ENCODE results near the gene RECQL5. TPM values are rescaled to one million over a fixed set of nuclear protein-coding genes. Genes with fewer than 3 reads are reported as not detected.

The RECQL5 gene
- total and polyA plus RNA-seq, 2 experiments from 2014 or later = 23.1 to 44.4 TPM

- peaks cover 9% of the 10 kb centered on the region for H3K4me1 ChIP-seq (ENCODE audit: insufficient read depth)
- peaks cover 2% of the 10 kb centered on the region for H3K79me2 ChIP-seq
- no peak overlapping the region for H3K27ac ChIP-seq
These were observed 61.2 kb downstream of the RECQL5 start for GRCh38 chr17:75605790-75606189.

GRCh38 chr17:75604034-75604695 is 62.8 kb downstream of the RECQL5 start:
- no peaks in the 10 kb centered on the region for H3K9me3 ChIP-seq (ENCODE audit: low read depth)
- H3K4me1 ChIP-seq (ENCODE audit: insufficient read depth) = no peaks in the 10 kb centered on the region
- no peak for DNase-seq (ENCODE audit: low spot score)
- H3K27ac ChIP-seq = no peak overlapping the region
- 93% methylated on average over 9 of the region's 12 CpGs for WGBS (ENCODE audit: low lambda C conversion rate, missing lambda C conversion rate)
- no peaks in the 10 kb centered on the region for H3K9me2 ChIP-seq (replicated peaks; ENCODE audit: insufficient read depth)
- no peaks in the 10 kb centered on the region for H3K79me2 ChIP-seq
- no peak overlapping the region for H2AFZ ChIP-seq
- no peak for TF ChIP-seq CTCF (IDR thresholded peaks at IDR 0.05; ENCODE audit: poor library complexity)
- TF ChIP-seq EZH2phosphoT487 (IDR thresholded peaks at IDR 0.05; ENCODE audit: low read depth, severe bottlenecking, unreplicated experiment) = no peak
- TF ChIP-seq EZH2 (IDR thresholded peaks at IDR 0.05; ENCODE audit: borderline replicate concordance) = no peak
- no peak overlapping the region for H3K4me2 ChIP-seq
- no peaks in the 10 kb centered on the region for H3K27me3 ChIP-seq
- H3K36me3 ChIP-seq (replicated peaks; ENCODE audit: insufficient read depth, low read depth) = no peaks in the 10 kb centered on the region
- H3K4me3 ChIP-seq = no peak overlapping the region
- no peaks in the 10 kb centered on the region for H4K20me1 ChIP-seq (ENCODE audit: insufficient read depth, poor library complexity, severe bottlenecking)

More at GRCh38 chr17:75605790-75606189, 61.2 kb downstream of the RECQL5 start:
- H3K27me3 ChIP-seq = no peaks in the 10 kb centered on the region
- no peak overlapping the region for H2AFZ ChIP-seq
- no peaks in the 10 kb centered on the region for H3K36me3 ChIP-seq (replicated peaks; ENCODE audit: insufficient read depth, low read depth)
- no peaks in the 10 kb centered on the region for H3K9me2 ChIP-seq (replicated peaks; ENCODE audit: insufficient read depth)
- H3K4me3 ChIP-seq = no peak overlapping the region
- 98% methylated on average over 16 of the region's 16 CpGs for WGBS (ENCODE audit: low lambda C conversion rate, missing lambda C conversion rate)
- H3K9me3 ChIP-seq (ENCODE audit: low read depth) = no peaks in the 10 kb centered on the region
- no peak overlapping the region for H3K4me2 ChIP-seq
- no peak for TF ChIP-seq EZH2phosphoT487 (IDR thresholded peaks at IDR 0.05; ENCODE audit: low read depth, severe bottlenecking, unreplicated experiment)
- no peak for TF ChIP-seq CTCF (IDR thresholded peaks at IDR 0.05; ENCODE audit: poor library complexity)
- no peak for TF ChIP-seq EZH2 (IDR thresholded peaks at IDR 0.05; ENCODE audit: borderline replicate concordance)
- DNase-seq (ENCODE audit: low spot score) = no peak
- no peaks in the 10 kb centered on the region for H4K20me1 ChIP-seq (ENCODE audit: insufficient read depth, poor library complexity, severe bottlenecking)

- no peaks in the 10 kb centered on the region for H3K27me3 ChIP-seq
- no peaks in the 10 kb centered on the region for H3K4me1 ChIP-seq (ENCODE audit: insufficient read depth)
- H3K79me2 ChIP-seq = no peaks in the 10 kb centered on the region
- no peak overlapping the region for H3K4me2 ChIP-seq
- no peaks in the 10 kb centered on the region for H3K9me3 ChIP-seq (ENCODE audit: low read depth)
- TF ChIP-seq EZH2 (IDR thresholded peaks at IDR 0.05; ENCODE audit: borderline replicate concordance) = no peak
- no peak for TF ChIP-seq EZH2phosphoT487 (IDR thresholded peaks at IDR 0.05; ENCODE audit: low read depth, severe bottlenecking, unreplicated experiment)
- TF ChIP-seq CTCF (IDR thresholded peaks at IDR 0.05; ENCODE audit: poor library complexity) = no peak
- no peak for DNase-seq (ENCODE audit: low spot score)
- H3K4me3 ChIP-seq = no peak overlapping the region
- WGBS (ENCODE audit: low lambda C conversion rate, missing lambda C conversion rate) = 83% methylated on average over 8 of the region's 9 CpGs
- H3K9me2 ChIP-seq (replicated peaks; ENCODE audit: insufficient read depth) = no peaks in the 10 kb centered on the region
- H2AFZ ChIP-seq = no peak overlapping the region
- no peaks in the 10 kb centered on the region for H3K36me3 ChIP-seq (replicated peaks; ENCODE audit: insufficient read depth, low read depth)
- H3K27ac ChIP-seq = no peak overlapping the region
- H4K20me1 ChIP-seq (ENCODE audit: insufficient read depth, poor library complexity, severe bottlenecking) = no peaks in the 10 kb centered on the region
These were observed 63.8 kb downstream of the RECQL5 start for GRCh38 chr17:75603123-75603522.
